Smooth muscle cell (in vitro differentiated cells): Measurements from ENCODE around the gene NMUR2. TPM values are rescaled to one million over a fixed set of nuclear protein-coding genes. Genes with fewer than 3 reads are reported as not detected.

Source experiments
- DNase-seq: peaks from one replicate; lab custom pipeline; 2025; ENCODE audit not compliant: unreplicated experiment; lab: John Stamatoyannopoulos, UW
- H2AFZ ChIP-seq: fragments of 200-600 bp; sonication (generic); 2 replicates; pipeline ENCODE4 v1.6.0; 2016; ENCODE audit warnings: antibody characterized with exemption, low read depth, mild to moderate bottlenecking
- H3F3A ChIP-seq: fragments of 200-600 bp; sonication (generic); 2 replicates; pipeline ENCODE4 v1.6.0; 2017; ENCODE audit warnings: antibody characterized with exemption, low read depth
- H3K27ac ChIP-seq: fragments of 200-600 bp; sonication (generic); 2 replicates; pipeline ENCODE4 v1.5.1; 2016; ENCODE audit warnings: low read depth, mild to moderate bottlenecking
- H3K27me3 ChIP-seq: fragments of 200-600 bp; sonication (generic); 2 replicates; pipeline ENCODE4 v1.6.1; 2016; ENCODE audit warnings: low read depth, mild to moderate bottlenecking
- H3K36me3 ChIP-seq: fragments of 200-600 bp; sonication (generic); 2 replicates; pipeline ENCODE4 v1.5.1; 2016; ENCODE audit warnings: low read depth
- H3K4me1 ChIP-seq: fragments of 200-600 bp; sonication (generic); 2 replicates; pipeline ENCODE4 v1.5.1; 2016; ENCODE audit warnings: low read depth
- H3K4me2 ChIP-seq: fragments of 200-600 bp; sonication (generic); 2 replicates; pipeline ENCODE4 v1.6.0; 2016; ENCODE audit warnings: mild to moderate bottlenecking
- H3K4me3 ChIP-seq: fragments of 200-600 bp; sonication (generic); 2 replicates; pipeline ENCODE4 v1.5.1; 2016; ENCODE audit warnings: mild to moderate bottlenecking
- H3K79me2 ChIP-seq: fragments of 200-600 bp; sonication (generic); 2 replicates; pipeline ENCODE4 v1.6.0; 2016; ENCODE audit warnings: low read depth, mild to moderate bottlenecking
- H3K9ac ChIP-seq: fragments of 200-600 bp; sonication (generic); 2 replicates; pipeline ENCODE4 v1.6.0; 2016; ENCODE audit warnings: low read depth
- H3K9me3 ChIP-seq: fragments of 200-600 bp; sonication (generic); replicated peaks from 2 replicates; pipeline ENCODE4 v1.5.1; 2016; ENCODE audit warnings: low read depth
- H4K20me1 ChIP-seq: fragments of 200-600 bp; sonication (generic); 2 replicates; pipeline ENCODE4 v1.6.0; 2016; ENCODE audit warnings: low read depth
- WGBS: methylation state at CpG from one replicate; pipeline ENCODE4 v1.1.7; 2016; ENCODE audit warnings: low lambda C conversion rate; 5-methylcytosine and 5-hydroxymethylcytosine counted together
- polyA plus RNA-seq: library from polyadenylated mRNA; unstranded; fragments of >200 nt; fragmentation: Nextera tagmentation; extraction: Ambion mirVana; gene quantifications from 2 replicates; pipeline ENCODE4 v1.2.1, GENCODE V29; 2016
- total RNA-seq: library from RNA; depleted of rRNA; stranded (reverse); fragments of >200 nt; gene quantifications from 2 replicates; pipeline ENCODE4 v1.2.3, GENCODE V29; 2014
- TF ChIP-seq, protein P1 (sequence below): fragments of 200-600 bp; sonication (generic); IDR thresholded peaks from 2 replicates; pipeline ENCODE4 v1.5.1; 2017; ENCODE audit warnings: borderline replicate concordance, mild to moderate bottlenecking, antibody characterized with exemption; ENCODE audit not compliant: insufficient read depth, poor library complexity, severe bottlenecking

NMUR2 gene
- total and polyA plus RNA-seq, 2 experiments from 2014 or later: not detected

DNA sequence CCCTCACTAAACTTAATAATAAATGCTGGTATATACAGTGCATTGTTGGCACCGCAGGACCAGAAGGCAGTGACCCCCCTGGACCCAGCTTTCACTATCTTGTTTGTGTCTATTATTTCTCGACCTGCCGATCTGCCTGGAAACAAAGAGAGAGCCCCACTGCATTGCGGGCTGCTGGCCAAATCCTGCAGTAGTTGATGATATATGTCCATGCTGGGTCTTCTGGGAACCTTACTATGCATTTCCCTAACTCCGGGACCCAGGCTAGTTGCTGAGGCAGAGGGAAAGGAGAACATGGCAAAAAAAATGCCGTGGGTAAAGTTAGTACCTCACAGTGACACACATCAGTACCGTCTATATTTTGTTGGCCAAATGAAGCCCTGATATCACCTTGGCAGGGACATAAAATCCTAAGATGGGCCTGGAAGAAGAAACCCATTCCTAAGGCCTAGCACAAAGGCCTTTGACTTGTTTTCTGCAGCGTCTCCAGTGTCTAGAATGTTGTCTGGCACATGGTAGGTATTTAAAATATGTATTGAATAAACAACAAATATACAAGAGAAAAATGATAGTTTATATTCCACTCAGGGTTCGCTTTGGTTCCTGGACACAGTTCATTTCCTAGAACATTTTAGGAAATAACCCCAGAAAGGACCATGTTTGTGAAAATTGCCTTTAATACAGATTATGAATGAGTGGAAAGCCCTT, 46.1 kb downstream of the NMUR2 start:
- DNase-seq: no peak
- 88% methylated on average over 9 of the region's 9 CpGs for WGBS
- H3K4me3 ChIP-seq: no peak overlapping the region
- no peaks in the 10 kb centered on the region for H3K36me3 ChIP-seq
- H3K9me3 ChIP-seq: no peaks in the 10 kb centered on the region
- no peaks in the 10 kb centered on the region for H3K27me3 ChIP-seq
- no peak overlapping the region for H3K9ac ChIP-seq
- H3K4me1 ChIP-seq: no peaks in the 10 kb centered on the region
- no peaks in the 10 kb centered on the region for H4K20me1 ChIP-seq
- H3F3A ChIP-seq: peaks cover 4% of the 10 kb centered on the region
- H2AFZ ChIP-seq: no peak overlapping the region
- H3K79me2 ChIP-seq: no peaks in the 10 kb centered on the region
- TF ChIP-seq, protein P1, sequence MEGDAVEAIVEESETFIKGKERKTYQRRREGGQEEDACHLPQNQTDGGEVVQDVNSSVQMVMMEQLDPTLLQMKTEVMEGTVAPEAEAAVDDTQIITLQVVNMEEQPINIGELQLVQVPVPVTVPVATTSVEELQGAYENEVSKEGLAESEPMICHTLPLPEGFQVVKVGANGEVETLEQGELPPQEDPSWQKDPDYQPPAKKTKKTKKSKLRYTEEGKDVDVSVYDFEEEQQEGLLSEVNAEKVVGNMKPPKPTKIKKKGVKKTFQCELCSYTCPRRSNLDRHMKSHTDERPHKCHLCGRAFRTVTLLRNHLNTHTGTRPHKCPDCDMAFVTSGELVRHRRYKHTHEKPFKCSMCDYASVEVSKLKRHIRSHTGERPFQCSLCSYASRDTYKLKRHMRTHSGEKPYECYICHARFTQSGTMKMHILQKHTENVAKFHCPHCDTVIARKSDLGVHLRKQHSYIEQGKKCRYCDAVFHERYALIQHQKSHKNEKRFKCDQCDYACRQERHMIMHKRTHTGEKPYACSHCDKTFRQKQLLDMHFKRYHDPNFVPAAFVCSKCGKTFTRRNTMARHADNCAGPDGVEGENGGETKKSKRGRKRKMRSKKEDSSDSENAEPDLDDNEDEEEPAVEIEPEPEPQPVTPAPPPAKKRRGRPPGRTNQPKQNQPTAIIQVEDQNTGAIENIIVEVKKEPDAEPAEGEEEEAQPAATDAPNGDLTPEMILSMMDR: no peak
- H3K4me2 ChIP-seq: no peak overlapping the region
- no peak overlapping the region for H3K27ac ChIP-seq

DNA sequence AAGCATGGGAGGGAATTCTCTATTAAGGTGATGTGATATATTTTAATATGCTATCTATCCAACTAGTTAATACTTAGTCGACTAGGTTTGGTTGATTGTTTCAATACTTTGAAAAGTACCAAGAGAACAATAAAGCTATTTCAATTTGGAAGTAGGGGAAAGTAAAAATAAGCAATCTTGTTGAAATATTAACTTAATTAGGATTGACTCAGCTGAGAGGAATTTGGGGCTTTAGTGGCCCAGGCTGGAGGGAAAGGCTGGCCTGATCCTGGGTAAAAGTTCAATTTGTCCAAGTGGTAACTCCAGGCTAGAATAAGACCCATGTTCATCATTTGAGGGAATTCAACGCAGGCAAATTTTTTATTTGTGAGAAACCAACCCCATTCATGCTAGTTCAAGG, 48.6 kb downstream of the NMUR2 start:
- DNase-seq: no peak
- Histone ChIP-seq H3K9me3 (no peaks in the 10 kb centered on the region), H4K20me1 (no peaks in the 10 kb centered on the region), H3K27me3 (no peaks in the 10 kb centered on the region), H3K27ac (no peak overlapping the region), H3K9ac (no peak overlapping the region), H3F3A (peaks cover 4% of the 10 kb centered on the region), H3K4me3 (no peak overlapping the region), H3K79me2 (no peaks in the 10 kb centered on the region), H3K4me1 (no peaks in the 10 kb centered on the region), H2AFZ (no peak overlapping the region), H3K36me3 (no peaks in the 10 kb centered on the region), H3K4me2 (no peak overlapping the region)
- TF ChIP-seq, protein P1: no peak
- WGBS: 94% methylated on average over 2 of the region's 2 CpGs

DNA sequence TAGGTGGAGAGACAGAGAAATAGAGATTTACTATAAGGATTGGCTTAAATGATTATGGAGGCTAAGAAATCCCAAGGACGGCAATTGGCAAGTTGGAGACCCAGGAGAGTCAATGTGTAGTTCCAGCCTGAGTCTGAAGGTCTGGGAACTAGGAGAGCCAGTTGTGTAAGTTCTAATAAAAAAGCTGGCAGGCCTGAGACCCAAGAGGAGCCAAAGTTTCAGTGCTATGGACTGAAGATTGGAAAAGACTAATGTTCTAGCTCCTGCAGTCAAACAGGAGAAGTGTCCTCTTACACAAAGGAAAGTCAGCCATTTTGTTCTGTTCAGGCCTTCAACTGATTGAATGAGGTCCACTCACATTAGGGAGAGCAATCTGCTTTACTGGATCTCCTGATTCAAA, 50.0 kb downstream of the NMUR2 start:
- Histone ChIP-seq H3K4me1 (no peaks in the 10 kb centered on the region), H2AFZ (no peak overlapping the region), H3K36me3 (no peaks in the 10 kb centered on the region), H3K9me3 (no peaks in the 10 kb centered on the region), H3K27ac (no peak overlapping the region), H3F3A (peaks cover 2% of the 10 kb centered on the region), H4K20me1 (no peaks in the 10 kb centered on the region), H3K27me3 (no peaks in the 10 kb centered on the region), H3K9ac (no peak overlapping the region), H3K4me3 (no peak overlapping the region), H3K4me2 (no peak overlapping the region), H3K79me2 (no peaks in the 10 kb centered on the region)
- TF ChIP-seq, protein P1: no peak
- 92% methylated on average over 1 of the region's 1 CpG for WGBS
- no peak for DNase-seq

DNA sequence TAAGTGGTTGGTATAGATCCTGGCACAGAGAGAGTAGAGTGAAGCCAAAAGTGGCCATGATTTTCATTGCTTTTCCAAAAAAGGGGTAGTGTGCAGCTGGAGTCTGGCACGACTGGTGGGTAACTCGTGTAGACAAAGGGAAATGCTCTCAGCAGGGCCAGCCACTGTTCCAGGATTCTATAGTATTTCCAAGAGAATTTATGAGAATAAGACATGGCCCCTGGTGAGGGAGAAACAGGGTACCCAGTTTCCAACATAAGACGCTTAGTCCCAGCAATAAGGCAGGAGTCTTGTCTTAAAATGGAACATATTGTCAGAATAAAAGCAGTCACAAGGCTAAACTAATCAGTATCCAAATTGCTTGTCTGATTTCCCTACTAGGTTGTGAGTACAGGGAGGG, 52.1 kb downstream of the NMUR2 start:
- no peak overlapping the region for H2AFZ ChIP-seq
- DNase-seq: no peak
- WGBS: 87% methylated on average over 3 of the region's 3 CpGs
- no peak overlapping the region for H3K4me2 ChIP-seq
- no peaks in the 10 kb centered on the region for H3K27me3 ChIP-seq
- no peak overlapping the region for H3K27ac ChIP-seq
- no peak overlapping the region for H3K9ac ChIP-seq
- H3K4me3 ChIP-seq: no peak overlapping the region
- H3F3A ChIP-seq: no peaks in the 10 kb centered on the region
- no peaks in the 10 kb centered on the region for H3K36me3 ChIP-seq
- no peaks in the 10 kb centered on the region for H3K79me2 ChIP-seq
- TF ChIP-seq, protein P1: no peak
- H3K9me3 ChIP-seq: no peaks in the 10 kb centered on the region
- H3K4me1 ChIP-seq: no peaks in the 10 kb centered on the region
- no peaks in the 10 kb centered on the region for H4K20me1 ChIP-seq
